ENCODE data around the gene FKBP7.
A peak's percentile ranks its signal among the peaks of the same experiment; 100 is the strongest.
"Not testable (repeated sequence)": the region's sequence is repeated elsewhere in the genome, so short reads cannot be mapped to it uniquely, and the experiment has no call there.

FKBP7 gene

GRCh38 chr2:178449700-178450523 is 28.5 kb downstream of the FKBP7 start:
- DNase-seq (ENCODE audit: low spot score), result no peak

GRCh38 chr2:178448968-178449661 is 29.3 kb downstream of the FKBP7 start:
- no peak for DNase-seq (ENCODE audit: low spot score)

GRCh38 chr2:178441426-178441825 is 37.0 kb downstream of the FKBP7 start:
- no peak for DNase-seq (ENCODE audit: low spot score)

GRCh38 chr2:178436662-178437061 is 41.7 kb downstream of the FKBP7 start:
- no peak for DNase-seq (ENCODE audit: low spot score)

- no peak for DNase-seq (ENCODE audit: low spot score)
Measured at GRCh38 chr2:178429336-178429735, 49.1 kb downstream of the FKBP7 start.

GRCh38 chr2:178428396-178428806 is 50.0 kb downstream of the FKBP7 start:
- no peak for DNase-seq (ENCODE audit: low spot score)

GRCh38 chr2:178427458-178427857 is 50.9 kb downstream of the FKBP7 start:
- DNase-seq (ENCODE audit: low spot score), result no peak

- DNase-seq (ENCODE audit: low spot score), result no peak
Measured at GRCh38 chr2:178426388-178426787, 52.0 kb downstream of the FKBP7 start.

- DNase-seq (ENCODE audit: low spot score), result no peak
Measured at GRCh38 chr2:178425255-178425827, 53.1 kb downstream of the FKBP7 start.

- DNase-seq (ENCODE audit: low spot score), result not testable (repeated sequence)
Measured at GRCh38 chr2:178423746-178424145, 54.7 kb downstream of the FKBP7 start.

- no peak for DNase-seq (ENCODE audit: low spot score)
Measured at GRCh38 chr2:178422097-178422496, 56.3 kb downstream of the FKBP7 start.

- no peak for DNase-seq (ENCODE audit: low spot score)
Measured at GRCh38 chr2:178420463-178420999, 57.9 kb downstream of the FKBP7 start.

- DNase-seq (ENCODE audit: low spot score), result no peak
Measured at GRCh38 chr2:178419123-178419522, 59.3 kb downstream of the FKBP7 start.

- no peak for DNase-seq (ENCODE audit: low spot score)
Measured at GRCh38 chr2:178418426-178418825, 60.0 kb downstream of the FKBP7 start.

GRCh38 chr2:178417916-178418315 is 60.5 kb downstream of the FKBP7 start:
- no peak for DNase-seq (ENCODE audit: low spot score)

GRCh38 chr2:178415979-178416378 is 62.4 kb downstream of the FKBP7 start:
- no peak for DNase-seq (ENCODE audit: low spot score)

- DNase-seq (ENCODE audit: low spot score), result peak; percentile 81
Measured at GRCh38 chr2:178414266-178415247, 63.8 kb downstream of the FKBP7 start.

All from hematopoietic multipotent progenitor cell treated with erythropoietin and hydrocortisone succinate and interleukin-3 and kit ligand, for 17 days (in vitro differentiated cells).